T47D (cell line): Measurements from ENCODE around the gene RPS6KA5.
"Not testable (repeated sequence)": the region's sequence is repeated elsewhere in the genome, so short reads cannot be mapped to it uniquely, and the experiment has no call there.

ENCODE experiments used
- DNase-seq, 2 experiments: peaks; one replicate each; pipeline versions ENCODE4 v3.0.0 to v3.0.0-alpha.2; 2011 to 2012; ENCODE audit warnings: low read depth in 1 of 2, low spot score in 1 of 2
- JUND ChIP-seq: IDR thresholded peaks from 2 replicates; pipeline ENCODE4 v1.6.1; 2012; ENCODE audit warnings: low read depth
- in situ Hi-C: cut with HindIII; loops from 2 replicates; pipeline ENCODE4 v1.10.0; 2016; ENCODE audit warnings: low sequenced_read_pairs, low pct_unique_long_range_greater_than_20kb

Gene RPS6KA5

DNA sequence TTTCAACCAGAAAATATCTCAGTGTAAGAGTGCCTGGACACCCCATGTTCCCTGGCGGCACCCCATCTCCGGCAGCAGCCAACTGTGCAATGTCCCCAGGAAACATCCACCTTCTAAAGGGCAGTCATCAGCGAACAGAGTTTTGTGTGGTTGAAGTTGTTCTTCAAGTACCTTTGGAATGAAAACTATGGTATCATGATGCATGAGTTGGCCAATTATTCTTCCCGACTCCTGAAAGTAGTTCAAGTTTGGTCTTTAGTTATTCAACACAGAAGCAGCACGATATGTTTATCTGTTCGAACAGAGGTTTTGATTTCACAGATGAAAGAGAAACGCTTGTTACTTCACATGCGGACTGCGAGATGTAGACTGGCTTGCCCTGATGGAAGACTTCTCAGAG, 223.1 kb downstream of the RPS6KA5 start:
- no peak for TF ChIP-seq JUND
- in situ Hi-C loops = no loop called here
- DNase-seq = no peak

DNA sequence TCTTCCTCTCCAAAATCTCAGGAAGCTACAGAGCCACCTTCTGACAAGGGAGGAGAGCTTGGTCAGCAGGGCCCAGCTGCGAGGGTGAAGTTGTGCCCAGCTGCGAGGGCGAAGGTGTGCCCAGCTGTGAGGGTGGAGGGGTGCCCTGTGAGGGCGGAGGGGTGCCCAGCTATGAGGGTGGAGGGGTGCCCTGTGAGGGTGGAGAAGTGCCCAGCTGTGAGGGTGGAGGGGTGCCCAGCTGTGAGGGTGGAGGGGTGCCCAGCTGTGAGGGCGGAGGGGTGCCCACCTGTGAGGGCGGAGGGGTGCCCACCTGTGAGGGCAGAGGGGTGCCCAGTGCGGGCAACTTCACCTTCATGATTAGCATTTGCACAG, 223.8 kb downstream of the RPS6KA5 start:
- DNase-seq = no peak
- TF ChIP-seq JUND = no peak
- in situ Hi-C loops = no loop called here

DNA sequence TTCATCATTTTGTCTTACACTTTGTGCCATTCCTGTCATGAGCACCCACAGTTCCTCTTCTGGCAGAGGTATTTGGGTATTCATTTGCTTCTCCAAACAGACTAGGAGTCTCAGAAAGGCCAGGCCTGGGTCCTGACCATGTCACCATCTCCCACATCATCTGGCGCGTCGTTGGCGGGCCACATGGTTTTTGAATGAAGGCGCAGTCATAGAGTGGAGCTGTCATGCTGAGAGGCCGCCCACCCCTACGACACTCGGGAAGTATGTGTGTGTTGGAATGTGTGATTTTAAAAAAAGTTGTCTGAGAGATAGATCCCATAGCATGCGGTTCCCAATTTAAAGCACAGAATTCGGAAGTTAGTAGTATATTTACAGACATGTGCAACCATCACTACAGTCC, 228.6 kb downstream of the RPS6KA5 start:
- no peak for DNase-seq
- TF ChIP-seq JUND = no peak
- in situ Hi-C loops = no loop called here

DNA sequence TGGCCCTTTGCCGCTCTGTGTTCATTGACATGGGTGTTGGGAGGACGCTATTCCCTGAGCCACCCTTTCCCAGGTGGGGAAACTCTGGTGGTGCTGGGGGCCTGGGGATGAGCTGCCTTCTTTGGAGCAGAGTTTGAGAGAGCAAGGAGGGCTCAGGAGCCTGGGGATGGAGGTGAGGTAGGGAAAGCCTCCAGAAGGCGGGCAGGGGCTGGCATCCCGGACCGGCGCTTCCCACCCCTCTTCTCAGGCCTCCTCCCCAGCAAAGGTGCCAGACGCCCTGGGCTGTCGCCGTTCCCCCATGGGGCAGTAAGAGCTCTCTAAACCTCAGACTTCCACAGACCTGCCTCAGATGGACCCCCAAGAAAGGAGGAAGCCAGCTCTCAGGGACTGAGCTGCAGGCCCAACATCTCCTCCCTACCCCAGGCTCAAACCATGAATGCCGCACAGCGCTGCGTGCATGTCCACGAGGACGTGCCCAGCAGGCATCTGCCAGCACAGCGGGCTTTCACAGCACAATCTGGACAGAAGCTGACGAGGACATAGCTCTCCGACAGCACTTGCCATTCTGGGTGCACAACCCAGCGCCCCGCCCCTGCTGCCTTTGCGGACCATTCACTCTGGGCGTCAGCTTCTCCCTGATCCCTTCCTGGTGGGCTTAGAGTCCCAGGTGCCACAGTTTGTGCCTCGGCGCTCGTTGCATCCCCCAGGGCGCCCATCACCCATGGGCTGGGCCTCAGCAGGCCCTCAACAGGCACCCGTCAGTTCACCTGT, 229.3 kb downstream of the RPS6KA5 start:
- no peak for TF ChIP-seq JUND
- in situ Hi-C loops = no loop called here
- no peak for DNase-seq

DNA sequence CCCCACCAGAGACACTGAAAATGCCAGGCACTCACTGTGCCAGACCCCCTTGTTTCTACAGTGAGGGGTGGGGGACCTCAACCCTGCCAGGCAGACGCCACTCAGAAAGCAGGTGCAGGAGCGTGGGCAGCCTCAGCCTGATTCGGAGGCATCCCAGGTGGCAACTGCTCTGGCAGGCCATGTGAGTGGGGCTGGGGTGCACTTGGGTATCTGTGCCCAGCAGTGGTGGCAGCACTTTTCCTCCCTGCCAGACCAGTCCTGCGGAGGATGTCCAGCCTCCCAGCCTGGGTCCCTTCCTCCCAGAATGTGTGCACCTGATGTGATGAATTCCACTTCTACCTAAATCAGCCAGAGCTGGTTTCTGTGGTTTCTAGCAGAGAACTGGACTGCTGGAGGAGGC, 230.8 kb downstream of the RPS6KA5 start:
- TF ChIP-seq JUND = no peak
- DNase-seq = no peak
- in situ Hi-C loops = no loop called here

DNA sequence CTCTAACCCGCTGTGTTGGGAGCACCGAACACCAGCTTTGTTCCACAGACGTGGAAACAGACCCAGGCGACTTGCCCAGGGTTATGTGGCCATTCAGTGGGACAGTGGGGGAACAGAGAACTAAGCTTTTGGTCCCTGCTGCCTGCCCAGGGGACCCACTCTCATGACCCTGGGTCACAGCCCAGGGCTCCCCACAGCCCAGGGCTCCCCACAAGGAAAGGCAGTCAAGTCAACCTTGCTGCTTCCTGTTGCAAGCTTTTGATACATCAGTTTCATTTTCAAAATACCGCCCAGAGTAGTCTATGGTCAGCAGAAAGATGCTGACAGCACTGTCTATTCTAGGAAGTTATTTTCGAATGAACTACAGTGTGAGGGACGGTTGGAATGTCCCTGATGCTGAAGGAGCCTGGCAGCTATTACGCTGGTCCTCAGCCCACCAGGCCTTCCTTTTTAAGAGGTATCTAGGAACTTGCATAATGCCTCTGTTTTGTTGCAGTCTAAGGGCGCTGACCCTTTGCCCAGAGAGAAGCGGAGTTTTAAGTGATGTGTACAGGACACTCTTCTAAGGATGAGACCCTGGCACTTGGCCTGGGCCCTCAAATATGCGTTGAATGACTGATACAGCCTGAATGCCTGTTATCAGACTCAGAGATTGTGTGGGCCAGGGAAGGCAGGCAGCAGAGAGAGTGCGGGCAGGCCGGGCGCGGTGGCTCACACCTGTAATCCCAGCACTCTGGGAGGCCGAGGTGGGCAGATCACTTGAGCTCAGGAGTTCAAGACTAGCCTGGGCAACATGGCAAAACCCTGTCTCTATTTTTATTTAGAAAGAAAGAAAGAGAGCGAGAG, 231.6 kb downstream of the RPS6KA5 start:
- no peak for DNase-seq
- in situ Hi-C loops = no loop called here
- no peak for TF ChIP-seq JUND

DNA sequence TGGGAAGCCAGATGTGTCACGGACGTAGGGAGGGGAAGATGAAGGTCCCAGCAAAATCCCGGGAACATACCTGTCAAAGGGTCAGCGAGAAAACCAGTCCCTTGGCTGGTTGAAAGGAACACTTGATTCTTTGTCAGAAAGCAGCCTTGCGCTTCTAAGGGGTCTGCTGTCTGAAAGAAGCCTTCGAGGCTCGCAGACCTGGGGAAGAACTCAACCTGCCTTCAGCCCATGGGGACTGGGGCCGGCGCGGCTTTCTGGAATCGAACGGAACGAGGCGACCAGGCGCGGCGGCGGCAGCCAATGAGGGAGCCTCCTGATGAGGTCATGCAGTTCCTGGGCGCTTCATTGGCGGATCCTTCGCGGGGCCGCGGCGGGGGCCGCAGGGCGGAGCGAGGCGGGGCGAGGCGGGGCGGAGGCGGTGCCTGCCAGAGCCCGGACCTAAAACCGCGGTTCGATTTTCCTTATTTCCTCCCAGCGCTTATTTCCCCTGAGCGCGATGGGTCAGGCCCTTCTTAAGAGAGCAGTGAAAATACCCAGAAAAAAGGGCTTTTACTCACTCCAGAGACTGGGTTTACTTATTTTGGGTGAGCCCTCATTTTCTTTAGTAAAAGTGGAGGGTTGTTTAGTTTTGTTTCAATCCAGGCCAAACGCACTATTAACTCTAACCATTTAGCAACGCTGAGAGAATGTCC, 232.4 kb downstream of the RPS6KA5 start:
- in situ Hi-C loops = no loop called here
- no peak for TF ChIP-seq JUND
- peak; percentile 95 to 99 for DNase-seq

DNA sequence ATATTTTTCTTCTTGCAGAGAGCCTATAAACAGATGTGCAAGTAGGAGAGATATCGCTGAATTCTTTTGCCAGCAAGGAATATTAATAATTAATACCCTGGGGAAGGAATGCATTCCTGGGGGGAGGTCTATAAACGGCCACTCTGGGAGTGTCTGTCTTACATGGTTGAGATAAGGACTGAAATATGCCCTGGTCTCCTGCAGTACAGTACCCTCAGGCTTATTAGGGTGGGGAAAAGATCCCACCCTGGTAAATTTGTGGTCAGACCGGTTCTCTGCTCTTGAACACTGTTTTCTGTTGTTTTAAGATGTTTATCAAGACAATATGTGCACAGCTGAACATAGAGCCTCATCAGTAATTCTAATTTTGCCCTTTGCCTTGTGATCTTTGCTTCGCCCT, 236.9 kb downstream of the RPS6KA5 start:
- in situ Hi-C loops, DNase-seq: not testable (repeated sequence)

DNA sequence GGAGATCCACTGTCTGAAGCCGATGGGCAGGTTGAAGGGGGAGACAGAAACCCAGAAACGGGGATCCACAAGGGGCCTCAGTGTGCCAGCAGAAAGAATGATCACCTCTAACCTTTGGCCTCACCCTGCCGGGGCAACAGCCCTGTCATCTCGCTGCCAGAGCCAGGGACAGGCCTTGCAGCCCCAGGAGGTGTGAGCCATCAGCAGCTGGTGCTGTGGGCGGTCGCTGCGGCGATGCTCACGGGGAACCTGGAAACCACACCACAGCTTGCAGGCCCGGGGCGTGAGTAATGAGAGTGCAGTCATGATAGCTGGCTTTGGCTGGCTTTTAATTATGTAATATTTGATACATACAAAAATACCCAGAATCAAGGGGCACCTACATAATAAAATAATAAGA, 239.5 kb downstream of the RPS6KA5 start:
- in situ Hi-C loops = no loop called here
- no peak for TF ChIP-seq JUND
- DNase-seq = no peak

DNA sequence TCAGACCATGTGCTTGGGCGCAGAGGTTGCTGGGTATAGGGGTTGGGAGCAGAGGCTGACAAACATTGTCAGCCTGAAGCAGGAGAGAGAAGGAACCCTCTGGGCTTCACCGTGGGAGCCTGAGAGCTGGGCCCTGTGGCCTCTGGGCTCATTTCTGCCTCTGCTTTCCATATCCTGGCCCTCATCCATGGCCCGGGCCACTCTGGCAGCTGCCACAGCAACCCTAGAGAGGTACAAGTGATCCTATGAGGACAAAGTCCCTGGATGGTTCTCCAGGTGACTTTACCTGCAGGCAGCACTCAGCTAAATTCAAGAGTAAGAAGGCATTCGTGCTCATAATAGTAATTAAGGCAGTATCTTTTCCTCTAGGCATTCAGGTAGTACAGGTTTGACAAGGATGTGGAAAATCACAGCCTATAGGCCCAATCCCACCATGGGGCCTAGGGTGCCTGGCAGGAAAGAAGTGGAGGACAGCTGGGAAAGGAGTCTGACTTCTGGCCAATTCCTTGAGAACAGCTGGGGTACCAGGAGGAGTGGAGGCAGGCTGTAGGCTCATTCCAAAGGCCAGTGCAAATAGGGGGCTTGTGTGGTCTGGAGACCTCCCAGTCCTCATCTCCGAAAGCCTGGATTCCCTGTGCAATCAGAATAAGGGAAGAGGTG, 240.6 kb downstream of the RPS6KA5 start:
- in situ Hi-C loops = no loop called here
- TF ChIP-seq JUND = no peak
- peak; percentile 65 to 79 for DNase-seq

DNA sequence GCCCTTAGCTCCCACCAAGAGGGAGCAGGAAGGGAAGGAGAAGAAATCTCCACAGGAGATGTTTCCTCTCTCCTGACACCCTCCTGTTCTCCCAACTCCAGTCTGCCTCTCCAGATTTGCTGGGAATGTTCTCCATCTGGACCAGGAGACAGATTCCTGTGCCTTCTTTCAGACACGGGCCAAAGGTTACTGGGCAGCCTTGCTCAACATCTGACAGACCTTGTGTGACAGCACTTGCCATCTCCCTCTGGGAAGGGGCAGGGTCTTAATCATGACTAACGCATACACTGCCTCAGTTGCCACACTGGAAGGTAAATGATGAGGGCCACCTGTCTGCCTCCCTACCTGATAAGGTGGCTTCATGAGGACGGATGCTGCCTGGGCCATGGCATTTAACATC, 241.7 kb downstream of the RPS6KA5 start:
- in situ Hi-C loops = no loop called here
- no peak for TF ChIP-seq JUND
- DNase-seq = no peak

DNA sequence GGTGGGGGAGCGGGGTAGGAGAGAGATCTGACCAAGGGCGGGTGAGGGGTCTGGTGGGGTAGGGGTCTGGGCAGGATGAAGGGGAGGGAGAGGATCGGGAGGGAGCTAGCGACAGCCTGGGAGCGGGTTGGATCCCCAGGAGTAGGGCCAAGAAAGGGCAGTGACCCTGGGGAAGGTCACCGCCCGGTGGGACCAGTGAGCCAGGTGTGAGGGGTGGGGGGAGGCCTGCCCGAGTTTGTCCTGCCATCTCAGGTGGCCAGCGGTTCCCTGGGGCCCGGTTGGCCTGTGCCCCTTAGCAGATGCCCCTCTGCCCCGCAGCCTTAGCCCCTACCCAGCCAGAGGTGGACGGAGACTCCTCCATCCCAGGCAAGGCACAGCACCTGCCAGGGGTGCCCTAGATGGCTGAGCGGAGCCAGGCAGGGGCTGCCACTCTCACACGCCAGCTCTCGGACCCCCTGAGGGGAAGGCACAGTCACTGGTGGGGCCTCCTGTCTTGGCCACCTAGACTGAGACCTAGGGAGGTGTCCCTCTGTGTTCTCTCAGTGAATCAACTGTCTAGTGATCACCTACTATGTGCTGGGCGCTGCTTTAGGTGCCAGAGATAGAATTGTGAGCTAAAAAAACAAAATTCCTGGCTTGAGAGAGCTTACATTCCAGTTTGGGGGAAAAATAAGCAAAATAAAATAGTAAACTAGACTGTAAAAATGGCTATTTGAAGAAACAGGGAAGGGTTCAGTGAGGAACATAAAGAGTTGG, 243.6 kb downstream of the RPS6KA5 start:
- TF ChIP-seq JUND = no peak
- in situ Hi-C loops = no loop called here
- DNase-seq = no peak
